ENCODE data around the gene MRLN. TPM values are rescaled to one million over a fixed set of nuclear protein-coding genes. Genes with fewer than 3 reads are reported as not detected.

MRLN gene
- total and polyA plus RNA-seq, 2 experiments from 2014 or later = not detected

- Histone ChIP-seq H3K9me2 (replicated peaks; ENCODE audit: insufficient read depth) (no peaks in the 10 kb centered on the region), H3K36me3 (replicated peaks; ENCODE audit: insufficient read depth, low read depth) (no peaks in the 10 kb centered on the region), H3K4me1 (ENCODE audit: insufficient read depth) (no peaks in the 10 kb centered on the region), H4K20me1 (ENCODE audit: insufficient read depth, poor library complexity, severe bottlenecking) (no peaks in the 10 kb centered on the region), H3K27ac (no peak overlapping the region), H3K4me3 (no peak overlapping the region), H3K9me3 (ENCODE audit: low read depth) (no peaks in the 10 kb centered on the region), H3K79me2 (no peaks in the 10 kb centered on the region), H3K4me2 (no peak overlapping the region), H2AFZ (no peak overlapping the region), H3K27me3 (no peaks in the 10 kb centered on the region)
- TF ChIP-seq EZH2 (IDR thresholded peaks at IDR 0.05; ENCODE audit: borderline replicate concordance) (no peak), EZH2phosphoT487 (IDR thresholded peaks at IDR 0.05; ENCODE audit: low read depth, severe bottlenecking, unreplicated experiment) (no peak), CTCF (IDR thresholded peaks at IDR 0.05; ENCODE audit: poor library complexity) (no peak)
- WGBS (ENCODE audit: low lambda C conversion rate, missing lambda C conversion rate) = 73% methylated on average over 3 of the region's 3 CpGs
- no peak for DNase-seq (ENCODE audit: low spot score)
These were observed 4.7 kb upstream of the MRLN start for GRCh38 chr10:59757966-59758365.

- Histone ChIP-seq H3K4me1 (ENCODE audit: insufficient read depth) (no peaks in the 10 kb centered on the region), H3K4me3 (no peak overlapping the region), H3K4me2 (no peak overlapping the region), H3K27me3 (no peaks in the 10 kb centered on the region), H2AFZ (no peak overlapping the region), H3K27ac (no peak overlapping the region), H3K79me2 (no peaks in the 10 kb centered on the region), H3K9me2 (replicated peaks; ENCODE audit: insufficient read depth) (no peaks in the 10 kb centered on the region), H4K20me1 (ENCODE audit: insufficient read depth, poor library complexity, severe bottlenecking) (no peaks in the 10 kb centered on the region), H3K9me3 (ENCODE audit: low read depth) (no peaks in the 10 kb centered on the region), H3K36me3 (replicated peaks; ENCODE audit: insufficient read depth, low read depth) (no peaks in the 10 kb centered on the region)
- DNase-seq (ENCODE audit: low spot score) = no peak
- TF ChIP-seq CTCF (IDR thresholded peaks at IDR 0.05; ENCODE audit: poor library complexity) = no peak
- 94% methylated on average over 4 of the region's 4 CpGs for WGBS (ENCODE audit: low lambda C conversion rate, missing lambda C conversion rate)
These were observed 1.7 kb upstream of the MRLN start for GRCh38 chr10:59754951-59755350.

GRCh38 chr10:59752278-59752940 lies 846 bp downstream of the MRLN start:
- no peaks in the 10 kb centered on the region for H3K9me2 ChIP-seq (replicated peaks; ENCODE audit: insufficient read depth)
- H3K4me3 ChIP-seq = no peak overlapping the region
- H2AFZ ChIP-seq = no peak overlapping the region
- H3K4me1 ChIP-seq (ENCODE audit: insufficient read depth) = no peaks in the 10 kb centered on the region
- H3K9me3 ChIP-seq (ENCODE audit: low read depth) = no peaks in the 10 kb centered on the region
- no peak overlapping the region for H3K4me2 ChIP-seq
- no peaks in the 10 kb centered on the region for H3K79me2 ChIP-seq
- no peaks in the 10 kb centered on the region for H3K36me3 ChIP-seq (replicated peaks; ENCODE audit: insufficient read depth, low read depth)
- TF ChIP-seq CTCF (IDR thresholded peaks at IDR 0.05; ENCODE audit: poor library complexity) (no peak), EZH2phosphoT487 (IDR thresholded peaks at IDR 0.05; ENCODE audit: low read depth, severe bottlenecking, unreplicated experiment) (no peak), EZH2 (IDR thresholded peaks at IDR 0.05; ENCODE audit: borderline replicate concordance) (no peak)
- H3K27me3 ChIP-seq = no peaks in the 10 kb centered on the region
- H4K20me1 ChIP-seq (ENCODE audit: insufficient read depth, poor library complexity, severe bottlenecking) = no peaks in the 10 kb centered on the region
- no peak overlapping the region for H3K27ac ChIP-seq
- no peak for DNase-seq (ENCODE audit: low spot score)
- WGBS (ENCODE audit: low lambda C conversion rate, missing lambda C conversion rate) = 62% methylated on average over 2 of the region's 2 CpGs

All from hepatocyte (in vitro differentiated cells).